Measurements from ENCODE around the gene GDAP1L1.

GRCh38 chr20:44245977-44246376, 1.1 kb upstream of the GDAP1L1 start:
- TF ChIP-seq CTCF (IDR thresholded peaks at IDR 0.05) = no peak
- no peak for TF ChIP-seq POLR2A (IDR thresholded peaks at IDR 0.05)

Data from right lobe of liver (tissue), 4 donors.